ACHN (cell line): ENCODE results near the gene MAPK11.

Experiments
- DNase-seq: peaks from one replicate; pipeline ENCODE4 v3.0.0-alpha.2; 2015
- in situ Hi-C: cut with HindIII; loops from 2 replicates; pipeline ENCODE4 v1.10.0; 2017; ENCODE audit warnings: low sequenced_read_pairs, low pct_ligation_motif_present, low pct_unique_long_range_greater_than_20kb

MAPK11 gene

GRCh38 chr22:50269573-50269969 is 609 bp downstream of the MAPK11 start:
- in situ Hi-C loops: no loop called here
- DNase-seq: no peak

- no peak for DNase-seq
- in situ Hi-C loops: no loop called here
Observed at GRCh38 chr22:50268655-50269113, 1.5 kb downstream of the MAPK11 start.

- peak; percentile 49 for DNase-seq
- in situ Hi-C loops: no loop called here
Observed at GRCh38 chr22:50267591-50268390, 2.4 kb downstream of the MAPK11 start.

DNA sequence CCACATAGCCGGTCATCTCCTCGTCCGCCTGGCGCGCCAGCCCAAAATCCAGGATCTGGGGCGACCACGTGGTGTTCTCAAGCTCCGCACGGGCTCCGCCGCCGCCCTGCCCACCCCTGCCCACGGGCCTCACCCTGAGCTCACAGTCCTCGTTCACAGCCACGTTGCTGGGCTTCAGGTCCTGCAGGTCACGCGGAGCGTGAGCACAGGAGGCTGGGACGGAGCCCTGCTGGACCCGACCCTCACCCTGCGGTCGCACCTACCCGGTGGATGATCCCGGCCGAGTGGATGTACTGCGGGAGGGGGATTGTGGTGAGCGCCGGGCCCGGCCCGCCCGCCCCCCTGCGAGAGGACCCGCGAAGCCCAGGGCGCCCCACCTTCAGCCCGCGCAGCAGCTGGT is 3.2 kb downstream of the MAPK11 start:
- DNase-seq: no peak
- in situ Hi-C loops: no loop called here

DNA sequence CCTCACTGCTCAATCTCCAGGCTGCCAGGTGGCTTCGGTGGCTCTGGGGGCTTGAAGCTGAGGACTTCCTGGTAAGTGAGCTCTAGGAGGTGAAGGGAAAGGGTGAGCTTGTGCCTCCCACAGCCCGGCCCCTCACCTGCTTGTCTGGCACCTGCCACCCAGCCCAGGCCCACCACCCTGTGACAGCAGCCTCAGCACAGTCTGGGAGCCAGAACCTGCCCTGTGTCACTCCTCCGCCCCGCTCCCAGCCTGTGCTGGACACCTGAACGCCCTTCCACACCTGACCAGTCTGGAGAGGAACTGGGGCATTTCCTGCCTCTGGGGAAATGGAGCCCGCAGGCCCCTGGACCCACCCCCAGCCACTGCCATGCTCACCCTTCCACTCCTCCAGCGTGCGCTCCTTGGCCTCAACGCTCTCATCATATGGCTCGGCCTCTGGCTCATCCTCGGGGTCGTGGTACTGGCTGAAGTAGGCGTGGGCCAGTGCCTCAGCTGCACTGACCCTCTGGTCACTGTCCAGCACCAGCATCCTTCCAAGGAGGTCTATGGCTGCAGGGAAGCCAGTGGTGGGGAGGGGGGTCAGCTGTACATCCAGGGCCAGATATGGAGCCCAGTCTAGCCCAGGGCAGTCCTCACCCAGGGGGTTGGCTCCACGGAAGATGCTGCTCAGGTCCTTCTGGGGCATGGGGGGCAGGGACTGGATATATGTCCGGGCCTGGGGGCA is 5.1 kb downstream of the MAPK11 start:
- in situ Hi-C loops: no loop called here
- DNase-seq: no peak

DNA sequence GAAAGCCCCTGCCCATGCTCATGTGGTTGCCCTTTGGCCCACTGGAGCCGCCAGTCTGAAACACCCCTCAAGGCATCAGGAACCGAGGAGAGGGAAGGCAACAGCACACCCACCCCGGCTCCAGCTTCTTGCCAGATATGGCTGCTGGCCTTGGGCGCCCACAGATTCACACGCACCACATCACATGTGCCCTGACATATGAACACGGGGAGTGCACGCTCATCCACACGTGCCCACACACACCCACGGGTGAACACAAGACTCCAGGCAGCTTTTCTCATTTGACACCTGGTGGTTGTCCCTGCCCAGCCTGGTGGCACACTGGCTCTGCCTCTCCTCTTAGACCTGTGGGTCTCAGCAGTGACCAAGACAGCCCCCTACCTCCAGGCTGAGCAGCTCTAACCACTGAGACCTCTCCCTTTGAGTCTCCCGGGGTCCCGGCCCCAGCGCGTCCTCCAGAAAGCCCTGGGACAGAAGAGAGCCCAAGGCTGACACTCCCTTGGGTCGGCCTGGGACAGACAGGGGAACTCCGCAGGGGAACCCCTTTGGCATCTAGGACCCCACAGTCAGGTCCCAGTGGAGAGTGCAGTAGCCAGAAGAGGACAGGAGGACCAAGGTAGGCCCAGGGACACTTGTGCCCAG is 6.0 kb downstream of the MAPK11 start:
- in situ Hi-C loops: no loop called here
- no peak for DNase-seq

- DNase-seq: no peak
- in situ Hi-C loops: no loop called here
Observed at GRCh38 chr22:50262973-50263617, 7.1 kb downstream of the MAPK11 start.

DNA sequence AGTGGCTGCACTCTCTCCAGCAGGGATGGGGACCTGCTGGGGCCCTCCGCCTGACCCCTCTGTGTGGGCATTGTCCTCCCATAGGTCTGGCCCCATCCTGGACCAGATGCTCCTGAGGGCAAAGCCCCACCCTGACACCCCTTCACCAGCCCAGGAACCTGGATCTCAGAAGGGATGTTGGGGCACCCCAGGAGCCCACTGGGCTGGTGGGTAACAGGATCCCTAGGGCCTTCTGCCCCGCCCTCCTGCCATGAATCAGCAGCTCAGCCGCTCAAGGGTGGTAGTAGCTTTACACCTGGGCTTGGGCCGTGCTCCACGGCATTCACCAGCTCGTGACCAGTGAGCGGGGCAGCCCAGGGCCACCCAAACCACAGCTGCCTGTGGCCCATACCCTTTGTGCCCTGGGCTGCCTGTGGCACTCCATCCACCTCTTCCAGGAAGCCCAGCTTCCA is 7.7 kb downstream of the MAPK11 start:
- in situ Hi-C loops: no loop called here
- DNase-seq: peak; percentile 40

DNA sequence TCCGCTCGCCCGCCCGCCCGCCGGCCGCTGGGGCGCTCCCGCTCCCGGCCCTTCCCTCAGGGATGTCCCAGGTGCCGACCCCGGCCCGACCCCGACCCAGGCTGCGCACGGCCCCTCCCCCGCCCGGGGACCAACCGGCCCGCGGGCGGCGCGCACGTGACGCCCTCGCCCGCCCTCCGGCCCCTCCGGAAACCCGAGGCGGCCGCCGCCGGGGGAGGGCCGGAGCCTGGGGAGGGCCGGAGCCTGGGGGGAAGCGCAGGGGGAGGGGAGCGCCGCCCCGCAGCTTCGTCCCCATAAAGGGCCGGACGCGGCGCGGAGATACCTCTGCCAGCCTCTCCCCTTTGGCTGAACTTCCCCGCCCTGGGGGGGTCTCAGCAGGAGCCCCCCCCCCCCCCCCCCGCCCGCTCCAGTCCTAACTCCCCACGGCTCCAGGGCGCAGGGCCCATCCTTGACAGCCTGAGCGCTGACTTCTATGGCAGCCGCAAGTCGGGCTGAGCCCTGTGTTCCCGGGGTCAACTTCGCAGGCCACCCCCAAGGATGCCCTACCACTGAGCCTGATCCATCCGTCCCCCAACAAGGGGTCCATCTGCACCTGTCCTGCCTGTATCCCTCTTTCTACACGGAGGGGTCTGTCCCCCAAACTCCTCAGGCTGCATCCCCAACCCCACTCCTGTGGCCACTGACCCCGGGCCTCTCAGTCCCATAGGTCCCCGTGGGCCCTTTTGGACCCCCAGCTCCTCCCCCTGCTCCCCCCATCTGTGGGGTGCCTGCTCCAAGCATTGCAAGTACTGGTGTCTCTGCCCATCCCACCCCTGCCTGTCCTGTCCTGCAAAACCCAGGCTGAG is 8.3 kb downstream of the MAPK11 start, which contains the start of gene MAPK12:
MAPK12 (minus strand) TSS at position 69 of the 845 bp plus-strand sequence. CDS start 174 bp downstream, outside the sequence.
- in situ Hi-C loops: no loop called here
- DNase-seq: peak; percentile 43

GRCh38 chr22:50260801-50261614 is 9.2 kb downstream of the MAPK11 start:
- DNase-seq: peak; percentile 59
- in situ Hi-C loops: no loop called here

DNA sequence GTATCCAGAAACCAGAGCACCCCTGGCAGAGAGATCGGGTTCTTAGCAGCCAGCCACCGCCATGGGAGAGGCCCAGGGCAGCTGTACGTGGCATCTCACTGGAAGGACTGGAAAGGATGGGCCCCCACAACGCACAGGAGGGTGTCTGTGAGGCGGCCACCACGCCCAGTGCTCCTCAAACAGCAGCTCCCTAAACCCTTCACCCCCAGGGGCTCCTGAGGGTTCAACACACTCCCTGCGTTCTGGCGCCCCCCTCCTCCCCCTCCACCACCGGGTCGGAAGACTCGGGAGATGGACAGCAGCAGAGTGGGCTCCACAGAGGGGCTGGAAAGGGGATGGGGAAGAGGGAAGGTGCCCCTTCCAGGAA is 9.8 kb downstream of the MAPK11 start:
- no peak for DNase-seq
- in situ Hi-C loops: no loop called here

DNA sequence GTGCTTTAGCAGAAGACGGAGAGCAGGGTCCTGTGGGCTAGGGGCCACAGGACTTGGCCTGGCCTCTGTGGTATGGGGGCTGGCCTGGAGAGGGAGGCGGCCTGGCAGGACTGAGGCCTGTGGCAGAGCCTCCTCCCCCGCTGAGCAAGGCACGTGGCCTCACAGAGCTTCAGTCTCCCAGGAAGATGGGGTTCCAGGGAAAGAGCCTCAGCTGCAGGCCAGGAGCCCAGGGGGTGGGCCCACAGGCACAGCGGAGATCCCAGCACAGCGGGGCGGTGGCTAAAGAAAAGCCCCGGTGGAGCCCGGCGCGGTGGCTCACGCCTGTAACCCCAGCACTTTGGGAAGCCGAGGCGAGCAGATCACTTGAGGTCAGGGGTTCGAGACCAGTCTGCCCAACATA is 10.9 kb downstream of the MAPK11 start:
- no peak for DNase-seq
- in situ Hi-C loops: no loop called here

- DNase-seq: no peak
- in situ Hi-C loops: no loop called here
Observed at GRCh38 chr22:50258361-50259292, 11.6 kb downstream of the MAPK11 start.

- in situ Hi-C loops: no loop called here
Observed at GRCh38 chr22:50257451-50258360, 12.5 kb downstream of the MAPK11 start.

GRCh38 chr22:50257041-50257440 is 13.1 kb downstream of the MAPK11 start:
- in situ Hi-C loops: no loop called here
- DNase-seq: no peak

More at GRCh38 chr22:50257451-50258360, 12.5 kb downstream of the MAPK11 start:
- no peak for DNase-seq
